Mucosa of descending colon (tissue), 3 donors: Measurements from ENCODE around the gene IMPDH1. TPM values are rescaled to one million over a fixed set of nuclear protein-coding genes. Genes with fewer than 3 reads are reported as not detected.

ENCODE experiments used
- ATAC-seq: fragments of 200-7000 bp; cut with Tn5 transposase; one replicate; pipeline ENCODE4 v1.9.1; 2020; ENCODE audit warnings: mild to moderate bottlenecking, moderate library complexity
- DNase-seq, 3 donors: peaks; one replicate each; pipeline ENCODE4 v3.0.0-alpha.2; 2020
- H3K36me3 ChIP-seq: fragments of 200-600 bp; one replicate; pipeline ENCODE4 v1.8.0; 2021; ENCODE audit warnings: low read depth, mild to moderate bottlenecking
- H3K4me1 ChIP-seq: fragments of 200-600 bp; one replicate; pipeline ENCODE4 v1.8.0; 2021; ENCODE audit warnings: low read depth, mild to moderate bottlenecking
- H3K4me3 ChIP-seq: fragments of 200-600 bp; one replicate; pipeline ENCODE4 v1.8.0; 2021; ENCODE audit warnings: mild to moderate bottlenecking
- H3K9me3 ChIP-seq: fragments of 200-600 bp; one replicate; pipeline ENCODE4 v1.8.0; 2021; ENCODE audit warnings: mild to moderate bottlenecking
- intact Hi-C, 2 donors: fragments of 100-400 bp; cut with DNase I in 1 of 2; cut with micrococcal nuclease in 1 of 2; formaldehyde crosslinking; loops; one replicate each; pipeline versions ENCODE4 v1.11.0 to v1.11.1; 2022; cut with DNase I, micrococcal nuclease
- total RNA-seq, 3 donors: library from RNA; stranded (reverse); fragmentation: NEBNext Ultra II Directional in 2 of 3; extraction: Animal tissue kit (Norgen Biotek cat#: 25700) in 2 of 3; gene quantifications; one replicate each; pipeline versions ENCODE4 v1.2.1 to v1.2.4, GENCODE V29; 2021 to 2023
- TF ChIP-seq, protein P1 (sequence below): fragments of 200-600 bp; IDR thresholded peaks from one replicate; pipeline ENCODE4 v1.8.0; 2022; ENCODE audit warnings: antibody characterized with exemption, mild to moderate bottlenecking
- donor health status: DM: no; HTN: no; CAD: no; lungs with moderate emphysema.
- donor health status: DM: no; HTN: no; CAD: no.
- donor health status: DM: no; HTN: yes; CAD: no.

The IMPDH1 gene
- total RNA-seq, 3 donors from 2014 or later: 21.3 to 37.0 (median 35.5) TPM

DNA sequence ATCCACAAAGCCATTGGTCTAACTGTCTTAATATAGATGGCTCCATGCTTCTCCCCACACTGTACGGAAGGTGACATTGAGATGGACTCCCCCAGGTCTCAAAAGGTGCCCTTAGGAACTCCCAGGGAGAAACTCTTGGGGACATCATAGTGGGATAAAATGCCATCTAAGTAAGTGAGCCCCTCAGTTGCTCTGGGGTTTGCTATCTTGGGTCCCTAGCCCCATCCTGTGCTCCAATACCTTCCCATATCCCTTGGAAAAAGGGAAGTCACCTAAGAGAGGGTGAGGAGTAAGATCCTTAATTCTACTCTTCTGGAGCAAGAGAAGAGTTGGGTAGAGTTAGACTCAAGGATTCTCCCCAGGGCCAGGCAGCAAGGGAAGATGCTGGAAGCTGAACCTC is 56.2 kb downstream of the IMPDH1 start:
- TF ChIP-seq, protein P1, sequence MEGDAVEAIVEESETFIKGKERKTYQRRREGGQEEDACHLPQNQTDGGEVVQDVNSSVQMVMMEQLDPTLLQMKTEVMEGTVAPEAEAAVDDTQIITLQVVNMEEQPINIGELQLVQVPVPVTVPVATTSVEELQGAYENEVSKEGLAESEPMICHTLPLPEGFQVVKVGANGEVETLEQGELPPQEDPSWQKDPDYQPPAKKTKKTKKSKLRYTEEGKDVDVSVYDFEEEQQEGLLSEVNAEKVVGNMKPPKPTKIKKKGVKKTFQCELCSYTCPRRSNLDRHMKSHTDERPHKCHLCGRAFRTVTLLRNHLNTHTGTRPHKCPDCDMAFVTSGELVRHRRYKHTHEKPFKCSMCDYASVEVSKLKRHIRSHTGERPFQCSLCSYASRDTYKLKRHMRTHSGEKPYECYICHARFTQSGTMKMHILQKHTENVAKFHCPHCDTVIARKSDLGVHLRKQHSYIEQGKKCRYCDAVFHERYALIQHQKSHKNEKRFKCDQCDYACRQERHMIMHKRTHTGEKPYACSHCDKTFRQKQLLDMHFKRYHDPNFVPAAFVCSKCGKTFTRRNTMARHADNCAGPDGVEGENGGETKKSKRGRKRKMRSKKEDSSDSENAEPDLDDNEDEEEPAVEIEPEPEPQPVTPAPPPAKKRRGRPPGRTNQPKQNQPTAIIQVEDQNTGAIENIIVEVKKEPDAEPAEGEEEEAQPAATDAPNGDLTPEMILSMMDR: no peak
- Histone ChIP-seq H3K4me3 (no peak overlapping the region), H3K36me3 (no peaks in the 10 kb centered on the region), H3K4me1 (peaks cover 10% of the 10 kb centered on the region), H3K9me3 (no peaks in the 10 kb centered on the region)
- ATAC-seq: no peak
- intact Hi-C loops: loop anchor here in 1 of 2 donors (5.0 kb wide), 1 partner anchor 34 kb away; no protein-coding TSS in a partner anchor
- no peak for DNase-seq

DNA sequence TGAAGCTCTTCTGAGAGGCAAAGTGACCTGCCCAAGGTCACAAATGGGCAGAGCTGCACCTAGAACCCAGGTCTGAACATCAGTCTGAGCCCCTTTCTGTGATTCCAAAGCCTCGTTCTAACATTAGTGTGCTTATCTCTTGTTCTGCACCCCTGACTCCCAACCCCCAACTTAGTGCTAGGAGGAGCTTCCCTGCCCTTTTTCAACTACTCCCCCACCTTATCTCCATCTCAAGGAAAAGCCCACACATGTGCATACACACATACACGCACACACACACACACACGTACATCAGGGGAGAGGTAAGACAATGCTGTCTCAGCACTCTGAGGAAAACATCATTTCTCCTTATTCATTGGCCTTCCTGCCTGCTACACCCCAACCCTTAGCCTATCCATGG is 56.6 kb downstream of the IMPDH1 start:
- intact Hi-C loops: loop anchor here in 1 of 2 donors (5.0 kb wide), 1 partner anchor 34 kb away; no protein-coding TSS in a partner anchor
- ATAC-seq: no peak

DNA sequence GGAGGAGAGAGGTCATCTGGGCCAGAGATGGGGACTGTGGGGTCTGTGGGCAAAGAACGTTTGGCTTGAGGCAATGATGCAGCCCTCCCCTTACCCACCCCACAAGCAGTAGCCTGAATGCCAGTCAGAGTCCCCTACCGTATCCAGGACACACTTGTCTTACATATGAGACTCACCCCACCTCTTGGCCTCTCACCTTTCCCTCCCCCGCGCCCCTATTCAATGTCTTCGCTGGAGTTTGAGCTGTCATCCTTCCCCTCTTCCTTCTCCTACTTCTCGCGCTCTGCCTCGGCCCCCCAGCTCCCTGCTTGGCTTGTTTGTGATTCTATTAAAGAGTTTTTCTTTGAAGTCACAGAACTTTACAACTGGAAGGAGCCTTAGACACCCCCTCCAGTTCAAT is 57.1 kb downstream of the IMPDH1 start:
- Histone ChIP-seq H3K4me3 (no peak overlapping the region), H3K4me1 (peaks cover 10% of the 10 kb centered on the region), H3K9me3 (no peaks in the 10 kb centered on the region), H3K36me3 (no peaks in the 10 kb centered on the region)
- no peak for DNase-seq
- TF ChIP-seq, protein P1: no peak
- intact Hi-C loops: loop anchor here in 1 of 2 donors (5.0 kb wide), 1 partner anchor 35 kb away; no protein-coding TSS in a partner anchor
- ATAC-seq: no peak

More for the DNA sequence above, 56.6 kb downstream of the IMPDH1 start:
- TF ChIP-seq, protein P1: no peak
- peaks cover 10% of the 10 kb centered on the region for H3K4me1 ChIP-seq
- H3K4me3 ChIP-seq: no peak overlapping the region
- no peaks in the 10 kb centered on the region for H3K36me3 ChIP-seq
- no peaks in the 10 kb centered on the region for H3K9me3 ChIP-seq
- DNase-seq: no peak

DNA sequence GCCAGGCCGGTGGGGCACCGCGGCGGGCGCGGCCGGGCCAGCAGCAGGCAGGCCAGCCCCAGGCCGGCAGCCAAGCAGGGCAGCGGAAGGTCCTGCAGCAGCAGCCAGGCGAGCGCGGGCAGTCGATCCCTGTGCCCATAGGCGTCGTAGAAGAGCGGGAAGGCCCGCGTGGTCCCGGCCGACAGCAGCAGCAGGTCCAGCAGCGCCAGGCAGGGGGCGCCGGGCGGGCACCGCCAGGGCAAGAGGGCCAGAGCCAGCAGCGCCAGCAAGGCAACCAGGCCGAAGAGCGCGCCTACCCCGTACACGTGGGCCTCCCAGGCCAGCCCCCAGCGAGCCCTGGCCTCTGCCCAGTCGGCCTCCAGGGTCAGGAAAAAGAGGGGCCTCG is 57.6 kb downstream of the IMPDH1 start:
- Histone ChIP-seq H3K36me3 (no peaks in the 10 kb centered on the region), H3K4me1 (peaks cover 10% of the 10 kb centered on the region), H3K4me3 (no peak overlapping the region), H3K9me3 (no peaks in the 10 kb centered on the region)
- DNase-seq (peak in 2 of 3 donors; percentile 27 to 55), ATAC-seq (peak; percentile 56)
- intact Hi-C loops: loop anchor here in 1 of 2 donors (5.0 kb wide), 1 partner anchor 35 kb away; no protein-coding TSS in a partner anchor
- TF ChIP-seq, protein P1: no peak

DNA sequence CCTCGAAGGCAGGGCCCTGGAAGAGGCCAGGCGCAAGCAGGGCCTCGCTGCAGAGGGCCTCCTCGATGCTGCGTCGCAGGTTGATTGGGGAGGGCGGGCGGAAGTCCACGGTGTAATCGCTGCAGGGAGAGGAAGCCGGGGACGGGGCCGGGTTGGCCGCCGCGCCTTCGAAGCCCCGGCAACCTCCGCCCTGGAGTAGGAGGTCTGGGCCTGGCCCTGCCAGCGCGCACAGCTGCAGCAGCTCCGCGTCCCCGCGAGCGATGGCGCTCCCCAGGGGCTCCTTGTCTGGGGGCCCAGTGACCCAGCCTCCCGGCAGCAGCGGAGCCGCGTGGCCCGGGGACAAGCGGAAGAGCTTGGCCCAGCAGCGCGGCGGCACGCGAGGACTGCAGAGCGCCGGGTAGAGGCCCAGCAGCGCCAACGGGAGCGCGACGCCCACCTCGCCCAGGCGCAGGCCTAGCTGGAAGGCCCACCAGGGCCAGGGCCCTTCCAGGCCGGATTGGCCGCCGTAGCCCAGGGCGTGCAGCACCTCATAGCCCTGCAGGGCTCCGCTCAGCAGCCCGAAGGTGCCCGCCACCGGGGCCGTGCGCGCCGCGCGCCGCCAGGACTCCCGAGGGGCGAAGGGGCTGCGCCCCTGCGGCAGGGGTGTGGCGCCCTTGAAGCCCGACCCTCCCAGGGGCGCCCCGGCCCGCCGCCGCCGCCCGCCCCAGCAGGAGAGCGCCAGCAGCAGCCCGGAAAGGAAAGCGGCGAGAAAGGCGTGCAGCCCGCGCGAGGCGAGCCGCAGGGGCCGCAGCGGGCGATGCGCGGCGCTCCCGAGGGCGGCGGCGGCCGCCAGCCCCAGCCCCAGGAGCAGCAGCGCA is 58.3 kb downstream of the IMPDH1 start:
- Histone ChIP-seq H3K36me3 (no peaks in the 10 kb centered on the region), H3K9me3 (no peaks in the 10 kb centered on the region), H3K4me3 (no peak overlapping the region), H3K4me1 (peaks cover 10% of the 10 kb centered on the region)
- ATAC-seq (peak; percentile 24), DNase-seq (no peak)
- intact Hi-C loops: loop anchor here in 1 of 2 donors (5.0 kb wide), 1 partner anchor 36 kb away; no protein-coding TSS in a partner anchor
- TF ChIP-seq, protein P1: no peak
